HEK293T (cell line): ENCODE data around the gene JRKL.

Experiments
- CTCF ChIA-PET: fragments of 350-600 bp; formaldehyde crosslinking; extraction: SDS; loops from one replicate; lab custom pipeline; 2021; ENCODE audit warnings: antibody characterized with exemption, inconsistent platforms; lab: Yijun Ruan, JAX
- POLR2A ChIA-PET: fragments of 350-600 bp; formaldehyde crosslinking; extraction: SDS; loops from one replicate; lab custom pipeline; 2020; ENCODE audit warnings: antibody characterized with exemption, inconsistent platforms; lab: Yijun Ruan, JAX
- DNase-seq: peaks from one replicate; pipeline ENCODE4 v3.0.0; 2012; ENCODE audit warnings: mixed read lengths; ENCODE audit errors: extremely low spot score
- ARNT ChIP-seq: fragments of 450-650 bp; IDR thresholded peaks from 2 replicates; pipeline ENCODE4 v1.6.1; 2017; ENCODE audit warnings: mild to moderate bottlenecking
- BHLHE40 ChIP-seq: fragments of 450-650 bp; IDR thresholded peaks from 2 replicates; pipeline ENCODE4 v1.6.1; 2016; ENCODE audit warnings: mild to moderate bottlenecking, moderate library complexity, borderline replicate concordance
- CTBP1 ChIP-seq: fragments of 450-650 bp; IDR thresholded peaks from 2 replicates; pipeline ENCODE4 v1.6.1; 2016; ENCODE audit warnings: borderline replicate concordance
- ELF4 ChIP-seq: fragments of 450-650 bp; IDR thresholded peaks from 2 replicates; pipeline ENCODE4 v1.6.1; 2017; ENCODE audit warnings: antibody characterized with exemption
- FOXA1 ChIP-seq: fragments of 450-650 bp; IDR thresholded peaks from 2 replicates; pipeline ENCODE4 v1.6.1; 2016; ENCODE audit warnings: mild to moderate bottlenecking
- FOXK2 ChIP-seq: fragments of 450-650 bp; IDR thresholded peaks from 2 replicates; pipeline ENCODE4 v1.6.1; 2016; ENCODE audit warnings: mild to moderate bottlenecking
- FOXM1 ChIP-seq: fragments of 450-650 bp; IDR thresholded peaks from 2 replicates; pipeline ENCODE4 v1.6.1; 2017; ENCODE audit warnings: mild to moderate bottlenecking, borderline replicate concordance
- HDGF ChIP-seq: fragments of 450-650 bp; IDR thresholded peaks from 2 replicates; pipeline ENCODE4 v1.6.1; 2017; ENCODE audit warnings: antibody characterized with exemption, borderline replicate concordance
- L3MBTL2 ChIP-seq: fragments of 450-650 bp; conservative IDR thresholded peaks from 2 replicates; pipeline ENCODE4 v1.6.1; 2016; ENCODE audit warnings: mild to moderate bottlenecking
- LEF1 ChIP-seq: fragments of 450-650 bp; IDR thresholded peaks from 2 replicates; pipeline ENCODE4 v1.6.1; 2017; ENCODE audit warnings: mild to moderate bottlenecking, borderline replicate concordance
- NFRKB ChIP-seq: fragments of 450-650 bp; IDR thresholded peaks from 2 replicates; pipeline ENCODE4 v1.6.1; 2016; ENCODE audit warnings: mild to moderate bottlenecking, moderate library complexity
- PKNOX1 ChIP-seq: fragments of 450-650 bp; IDR thresholded peaks from 2 replicates; pipeline ENCODE4 v1.6.1; 2016
- SP1 ChIP-seq: fragments of 450-650 bp; IDR thresholded peaks from 2 replicates; pipeline ENCODE4 v1.6.1; 2017
- SUZ12 ChIP-seq: fragments of 450-650 bp; IDR thresholded peaks from 2 replicates; pipeline ENCODE4 v1.6.1; 2016; ENCODE audit warnings: mild to moderate bottlenecking
- TARDBP ChIP-seq: fragments of 450-650 bp; IDR thresholded peaks from 2 replicates; pipeline ENCODE4 v1.6.1; 2016
- ZNF384 ChIP-seq: fragments of 450-650 bp; IDR thresholded peaks from 2 replicates; pipeline ENCODE4 v1.6.1; 2016

Gene JRKL

GRCh38 chr11:96389720-96390487, at the start of gene JRKL, which contains the start of gene CCDC82:
Gene JRKL (plus strand): TSS chr11:96390013. CDS start chr11:96390650, 637 bp downstream.
Gene CCDC82 (minus strand): TSS chr11:96389912. CDS start chr11:96384747, 5,165 bp downstream.
- ChIA-PET POLR2A (interaction anchor here (0.5 to 2.2 kb wide), 14 partner anchors 13 to 1297 kb away, joined by 3 to 22 read pairs (median 4); partner anchors contain the start of genes CEP57, FAM76B and MAML2), CTCF (interaction anchor here (1.2 to 1.3 kb wide), 2 partner anchors 47 to 541 kb away, joined by 3 to 4 read pairs; partner anchors contain the start of gene MAML2)
- no peak for TF ChIP-seq SUZ12
- no peak for TF ChIP-seq ARNT
- no peak for TF ChIP-seq PKNOX1
- TF ChIP-seq L3MBTL2 = peak; percentile 73; the same call in 1 of the 2 replicates
- no peak for TF ChIP-seq ZNF384
- TF ChIP-seq FOXM1 = no peak
- 0 out of 2 replicates have a peak, but pooled peaks have one; percentile 17 for TF ChIP-seq ELF4
- 0 out of 2 replicates have a peak, but pooled peaks have one; percentile 89 for TF ChIP-seq HDGF
- DNase-seq = peak; percentile 96

DNA sequence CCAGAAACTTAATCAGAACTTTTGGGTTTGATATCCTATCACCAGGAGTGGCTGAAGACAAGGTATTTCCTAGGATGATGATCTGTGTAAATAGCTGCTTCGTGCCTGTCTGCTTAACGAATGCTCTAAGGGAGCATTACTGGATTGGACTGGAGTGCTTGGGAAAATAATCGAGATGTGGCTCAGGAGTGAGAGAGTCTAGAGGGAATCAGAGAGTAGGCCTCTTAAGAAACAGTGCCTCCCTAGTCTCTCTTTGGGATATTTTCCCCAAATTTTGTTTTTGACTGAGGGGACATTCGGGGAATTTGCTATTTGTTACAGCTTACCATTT, 49.3 kb upstream of the JRKL start:
- TF ChIP-seq TARDBP = no peak
- TF ChIP-seq BHLHE40 = no peak
- no peak for TF ChIP-seq FOXA1
- no peak for TF ChIP-seq LEF1
- TF ChIP-seq HDGF = no peak
- TF ChIP-seq ARNT = no peak
- TF ChIP-seq PKNOX1 = no peak
- no peak for TF ChIP-seq CTBP1
- no peak for TF ChIP-seq NFRKB
- TF ChIP-seq ELF4 = no peak
- TF ChIP-seq SUZ12 = no peak
- CTCF ChIA-PET = interaction anchor here (0.8 to 5.0 kb wide), 4 partner anchors 10 to 505 kb away, joined by 3 to 32 read pairs (median 4); no protein-coding TSS in a partner anchor
- POLR2A ChIA-PET = interaction anchor here (0.8 to 3.8 kb wide), 2 partner anchors 49 to 185 kb away, joined by 3 to 14 read pairs; partner anchors contain the start of genes CCDC82 and JRKL

DNA sequence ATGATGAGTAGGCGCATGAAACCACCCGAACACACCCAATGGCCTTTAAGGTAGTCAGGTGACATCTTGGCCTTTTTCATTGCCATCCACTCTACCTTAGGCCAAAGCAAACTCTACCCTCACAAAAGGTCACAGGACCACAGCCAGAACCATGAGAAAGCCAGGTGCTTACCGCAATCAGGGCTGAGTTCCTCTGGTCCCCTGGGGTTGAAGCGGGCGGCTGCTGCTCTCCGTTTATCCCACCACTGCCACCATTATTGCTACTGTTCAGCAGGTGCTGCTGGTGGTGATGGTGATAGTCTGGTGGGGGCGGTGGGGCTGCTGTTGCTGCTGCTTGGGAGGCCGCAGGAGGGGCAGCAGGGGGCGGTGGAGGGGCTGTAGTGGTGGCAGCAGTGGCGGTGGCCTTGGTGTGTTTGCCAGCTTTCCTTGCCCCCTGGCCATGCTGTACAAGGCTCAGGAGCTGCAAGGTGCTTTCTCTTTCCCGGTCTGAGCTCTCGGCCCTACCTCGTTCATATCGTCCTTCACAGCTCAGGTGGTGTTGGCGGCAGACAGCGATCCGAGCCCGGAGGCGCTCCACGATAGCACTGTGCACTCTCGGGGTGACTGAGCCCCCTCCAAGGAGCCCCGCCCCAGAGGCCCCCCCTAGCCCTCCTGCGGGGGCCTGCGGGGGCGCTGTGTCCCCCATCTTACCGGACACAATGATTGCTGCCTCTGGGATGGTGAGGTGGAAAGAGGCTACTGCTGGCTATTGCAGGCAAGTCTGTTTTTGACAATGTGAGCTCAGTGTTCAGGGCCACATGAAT, 48.4 kb upstream of the JRKL start:
- CTCF ChIA-PET = interaction anchor here (0.6 to 5.0 kb wide), 13 partner anchors 9 to 506 kb away, joined by 3 to 32 read pairs (median 4); no protein-coding TSS in a partner anchor
- TF ChIP-seq SP1 = no peak
- TF ChIP-seq LEF1 = no peak
- TF ChIP-seq NFRKB = no peak
- TF ChIP-seq FOXM1 = no peak
- no peak for TF ChIP-seq L3MBTL2
- no peak for TF ChIP-seq ARNT
- TF ChIP-seq CTBP1 = no peak
- no peak for TF ChIP-seq BHLHE40
- TF ChIP-seq SUZ12 = no peak
- no peak for TF ChIP-seq FOXA1
- TF ChIP-seq PKNOX1 = no peak
- no peak for TF ChIP-seq ZNF384
- no peak for TF ChIP-seq FOXK2
- POLR2A ChIA-PET = interaction anchor here (1.8 to 2.1 kb wide), 2 partner anchors 9 to 48 kb away, joined by 7 read pairs; partner anchors contain the start of genes CCDC82 and JRKL
- DNase-seq = no peak

More for the DNA sequence above, 49.3 kb upstream of the JRKL start:
- DNase-seq = no peak

GRCh38 chr11:96342014-96342960, 47.5 kb upstream of the JRKL start:
- CTCF ChIA-PET = interaction anchor here (0.5 to 5.0 kb wide), 37 partner anchors 9 to 876 kb away, joined by 3 to 32 read pairs (median 4); partner anchors contain the start of genes CCDC82 and JRKL
- TF ChIP-seq CTBP1 (no peak), L3MBTL2 (0 out of 2 replicates have a peak, but pooled peaks have one; percentile 10), ZNF384 (0 out of 2 replicates have a peak, but pooled peaks have one; percentile 31)
- POLR2A ChIA-PET = interaction anchor here (0.7 to 2.1 kb wide), 6 partner anchors 10 to 553 kb away, joined by 3 to 15 read pairs (median 6); partner anchors contain the start of genes CCDC82, FAM76B and JRKL
- no peak for DNase-seq
